ENCODE results near the gene BICRAL. TPM values are rescaled to one million over a fixed set of nuclear protein-coding genes. Genes with fewer than 3 reads are reported as not detected.
"Not testable (repeated sequence)": the region's sequence is repeated elsewhere in the genome, so short reads cannot be mapped to it uniquely, and the experiment has no call there.

Gene BICRAL
- total and polyA plus RNA-seq, 2 donors from 2014 or later, result 2.7 to 20.9 TPM

- Histone ChIP-seq H3K27ac (ENCODE audit: low read depth in 2 of 2, low read length in 2 of 2) (no peak overlapping the region), H3K27me3 (ENCODE audit: control insufficient read depth, insufficient read depth, low read length) (no peaks in the 10 kb centered on the region), H3K4me3 (ENCODE audit: low read length in 3 of 3) (peak overlapping the region in 1 of 3 donors; percentile 22), H3K9ac (ENCODE audit: low read length in 3 of 3) (peak overlapping the region in 1 of 3 donors; percentile 27), H3K36me3 (ENCODE audit: control insufficient read depth in 2 of 3, insufficient read depth in 3 of 3, low read length in 3 of 3) (no peaks in the 10 kb centered on the region), H3K4me1 (ENCODE audit: control insufficient read depth in 2 of 3, insufficient read depth in 2 of 3, low read depth in 1 of 3, low read length in 3 of 3) (peaks cover 0 to 2% (median 2%) of the 10 kb centered on the region in 3 donors), H3K9me3 (ENCODE audit: control insufficient read depth in 2 of 3, insufficient read depth in 1 of 3, low read length in 3 of 3) (no peaks in the 10 kb centered on the region)
- TF ChIP-seq, protein P1, sequence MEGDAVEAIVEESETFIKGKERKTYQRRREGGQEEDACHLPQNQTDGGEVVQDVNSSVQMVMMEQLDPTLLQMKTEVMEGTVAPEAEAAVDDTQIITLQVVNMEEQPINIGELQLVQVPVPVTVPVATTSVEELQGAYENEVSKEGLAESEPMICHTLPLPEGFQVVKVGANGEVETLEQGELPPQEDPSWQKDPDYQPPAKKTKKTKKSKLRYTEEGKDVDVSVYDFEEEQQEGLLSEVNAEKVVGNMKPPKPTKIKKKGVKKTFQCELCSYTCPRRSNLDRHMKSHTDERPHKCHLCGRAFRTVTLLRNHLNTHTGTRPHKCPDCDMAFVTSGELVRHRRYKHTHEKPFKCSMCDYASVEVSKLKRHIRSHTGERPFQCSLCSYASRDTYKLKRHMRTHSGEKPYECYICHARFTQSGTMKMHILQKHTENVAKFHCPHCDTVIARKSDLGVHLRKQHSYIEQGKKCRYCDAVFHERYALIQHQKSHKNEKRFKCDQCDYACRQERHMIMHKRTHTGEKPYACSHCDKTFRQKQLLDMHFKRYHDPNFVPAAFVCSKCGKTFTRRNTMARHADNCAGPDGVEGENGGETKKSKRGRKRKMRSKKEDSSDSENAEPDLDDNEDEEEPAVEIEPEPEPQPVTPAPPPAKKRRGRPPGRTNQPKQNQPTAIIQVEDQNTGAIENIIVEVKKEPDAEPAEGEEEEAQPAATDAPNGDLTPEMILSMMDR (IDR thresholded peaks at IDR 0.05; ENCODE audit: borderline replicate concordance, extremely low read depth, insufficient read depth), result peak; percentile 96
- DNase-seq, result peak; percentile 77 to 95 (median 82)
- peak; percentile 44 for FAIRE-seq
- intact Hi-C loops (cut with DNase I), result no loop called here
Observed at GRCh38 chr6:42901538-42901957, 119.7 kb downstream of the BICRAL start.

- intact Hi-C loops (cut with DNase I); H3K9me3 ChIP-seq (ENCODE audit: control insufficient read depth in 2 of 3, insufficient read depth in 1 of 3, low read length in 3 of 3); H3K4me1 ChIP-seq (ENCODE audit: control insufficient read depth in 2 of 3, insufficient read depth in 2 of 3, low read depth in 1 of 3, low read length in 3 of 3); H3K9ac ChIP-seq (ENCODE audit: low read length in 3 of 3); FAIRE-seq; H3K27ac ChIP-seq (ENCODE audit: low read depth in 2 of 2, low read length in 2 of 2); H3K27me3 ChIP-seq (ENCODE audit: control insufficient read depth, insufficient read depth, low read length); DNase-seq; H3K36me3 ChIP-seq (ENCODE audit: control insufficient read depth in 2 of 3, insufficient read depth in 3 of 3, low read length in 3 of 3): not testable (repeated sequence)
- peak overlapping the region in 1 of 3 donors; percentile 22 for H3K4me3 ChIP-seq (ENCODE audit: low read length in 3 of 3)
Observed at GRCh38 chr6:42902429-42903263, 120.8 kb downstream of the BICRAL start.

DNA sequence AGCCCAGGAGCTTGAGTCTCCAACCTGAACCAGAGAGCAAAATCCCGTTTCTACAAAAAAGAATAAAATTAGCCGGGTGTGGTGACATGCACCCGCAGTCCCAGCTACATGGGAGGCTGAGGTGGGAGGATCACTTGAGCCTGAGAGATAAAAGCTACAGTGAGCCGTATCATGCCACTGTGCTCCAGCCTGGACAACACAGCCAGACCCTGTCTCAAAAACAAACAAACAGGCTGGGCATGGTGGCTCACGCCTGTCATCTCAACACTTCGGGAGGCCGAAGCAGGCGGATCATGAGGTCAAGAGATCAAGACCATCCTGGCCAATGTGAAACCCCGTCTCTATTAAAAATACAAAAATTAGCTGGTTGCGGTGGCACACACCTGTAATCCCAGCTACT, 122.6 kb downstream of the BICRAL start:
- FAIRE-seq, result no peak
- H3K27ac ChIP-seq (ENCODE audit: low read depth in 2 of 2, low read length in 2 of 2), result no peak overlapping the region
- intact Hi-C loops (cut with DNase I), result no loop called here

DNA sequence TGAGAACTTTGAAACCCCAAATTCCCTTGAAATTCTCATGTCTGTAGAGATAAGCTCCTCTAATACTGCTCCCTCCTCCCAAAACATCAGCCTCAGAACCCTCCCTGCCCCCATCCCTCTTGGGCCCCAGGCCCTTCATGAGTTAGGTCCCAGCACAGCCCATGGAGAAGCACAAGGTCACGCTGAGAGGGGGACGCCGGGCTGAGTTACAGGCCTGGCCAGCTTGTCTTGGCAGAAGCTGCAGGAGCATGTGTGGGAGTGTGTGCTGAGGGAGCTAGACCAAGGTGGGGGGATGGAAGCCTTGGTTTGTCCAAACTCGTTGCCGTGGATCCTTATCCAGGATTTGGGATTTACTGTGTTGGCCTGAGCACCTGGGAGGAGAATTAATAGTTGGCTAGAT, 125.5 kb downstream of the BICRAL start:
- intact Hi-C loops (cut with DNase I), result no loop called here
- H3K36me3 ChIP-seq (ENCODE audit: control insufficient read depth in 2 of 3, insufficient read depth in 3 of 3, low read length in 3 of 3), result no peaks in the 10 kb centered on the region
- FAIRE-seq, result no peak
- peaks cover 0 to 3% (median 0%) of the 10 kb centered on the region in 3 donors for H3K4me1 ChIP-seq (ENCODE audit: control insufficient read depth in 2 of 3, insufficient read depth in 2 of 3, low read depth in 1 of 3, low read length in 3 of 3)
- DNase-seq, result peak in 4 of 5 donors; percentile 58 to 81 (median 68)
- no peak overlapping the region for H3K9ac ChIP-seq (ENCODE audit: low read length in 3 of 3)
- H3K27ac ChIP-seq (ENCODE audit: low read depth in 2 of 2, low read length in 2 of 2), result no peak overlapping the region
- no peaks in the 10 kb centered on the region for H3K27me3 ChIP-seq (ENCODE audit: control insufficient read depth, insufficient read depth, low read length)
- H3K4me3 ChIP-seq (ENCODE audit: low read length in 3 of 3), result no peak overlapping the region
- TF ChIP-seq, protein P1 (IDR thresholded peaks at IDR 0.05; ENCODE audit: borderline replicate concordance, extremely low read depth, insufficient read depth), result no peak
- no peaks in the 10 kb centered on the region for H3K9me3 ChIP-seq (ENCODE audit: control insufficient read depth in 2 of 3, insufficient read depth in 1 of 3, low read length in 3 of 3)

More for the DNA sequence above, 122.6 kb downstream of the BICRAL start:
- no peak for DNase-seq
- no peaks in the 10 kb centered on the region for H3K9me3 ChIP-seq (ENCODE audit: control insufficient read depth in 2 of 3, insufficient read depth in 1 of 3, low read length in 3 of 3)
- H3K36me3 ChIP-seq (ENCODE audit: control insufficient read depth in 2 of 3, insufficient read depth in 3 of 3, low read length in 3 of 3), result no peaks in the 10 kb centered on the region
- no peaks in the 10 kb centered on the region for H3K27me3 ChIP-seq (ENCODE audit: control insufficient read depth, insufficient read depth, low read length)
- H3K4me3 ChIP-seq (ENCODE audit: low read length in 3 of 3), result no peak overlapping the region
- TF ChIP-seq, protein P1 (IDR thresholded peaks at IDR 0.05; ENCODE audit: borderline replicate concordance, extremely low read depth, insufficient read depth), result no peak
- no peak overlapping the region for H3K9ac ChIP-seq (ENCODE audit: low read length in 3 of 3)
- peaks cover 0 to 2% (median 2%) of the 10 kb centered on the region in 3 donors for H3K4me1 ChIP-seq (ENCODE audit: control insufficient read depth in 2 of 3, insufficient read depth in 2 of 3, low read depth in 1 of 3, low read length in 3 of 3)

All from kidney (tissue), 14 donors.